HepG2 (cell line): ENCODE data around the gene NES. TPM values are rescaled to one million over a fixed set of nuclear protein-coding genes. Genes with fewer than 3 reads are reported as not detected.
A peak's percentile ranks its signal among the peaks of the same experiment; 100 is the strongest.

ENCODE experiments used
- ARID2 ChIP-seq: sonication (generic); formaldehyde crosslinking; IDR thresholded peaks from 2 replicates; pipeline ENCODE4 v1.8.1; 2022; ENCODE audit warnings: mild to moderate bottlenecking, missing genetic modification reagents, borderline replicate concordance
- CBX1 ChIP-seq: IDR thresholded peaks from one replicate; pipeline ENCODE4 v1.6.1; 2016; ENCODE audit warnings: antibody characterized with exemption, low read depth
- DZIP1 ChIP-seq: sonication (generic); formaldehyde crosslinking; IDR thresholded peaks from 2 replicates; pipeline ENCODE4 v1.5.0; 2020; ENCODE audit warnings: mild to moderate bottlenecking, missing genetic modification reagents
- GATA4 ChIP-seq: sonication (generic); IDR thresholded peaks from 2 replicates; pipeline ENCODE4 v1.6.1; 2016; ENCODE audit warnings: antibody characterized with exemption, low read depth, borderline replicate concordance
- MEIS2 ChIP-seq: sonication (generic); formaldehyde crosslinking; IDR thresholded peaks from 2 replicates; pipeline ENCODE4 v1.9.0; 2021; ENCODE audit warnings: mild to moderate bottlenecking, missing genetic modification reagents
- MTA1 ChIP-seq: sonication (generic); formaldehyde crosslinking; IDR thresholded peaks from 2 replicates; pipeline ENCODE4 v1.4.0; 2020; ENCODE audit warnings: missing genetic modification reagents, mild to moderate bottlenecking, borderline replicate concordance
- NONO ChIP-seq, 2 experiments: fragments of 450-650 bp in 1 of 2; sonication (generic) in 1 of 2; formaldehyde crosslinking in 1 of 2; IDR thresholded peaks in 1 of 2; conservative IDR thresholded peaks in 1 of 2; 2 replicates each; pipeline versions ENCODE4 v1.6.1 to v1.8.0; 2017 to 2022; ENCODE audit warnings: mild to moderate bottlenecking in 1 of 2, missing genetic modification reagents in 1 of 2, moderate library complexity in 1 of 2
- SIX4 ChIP-seq: sonication (generic); formaldehyde crosslinking; IDR thresholded peaks from 2 replicates; pipeline ENCODE4 v1.4.0; 2020; ENCODE audit warnings: missing genetic modification reagents
- UBTF ChIP-seq: sonication (generic); formaldehyde crosslinking; IDR thresholded peaks from 2 replicates; pipeline ENCODE4 v1.4.0; 2020; ENCODE audit warnings: mild to moderate bottlenecking, missing genetic modification reagents
- ZNF138 ChIP-seq: sonication (generic); formaldehyde crosslinking; IDR thresholded peaks from 2 replicates; pipeline ENCODE4 v1.5.0; 2020; ENCODE audit warnings: mild to moderate bottlenecking, low read depth, missing genetic modification reagents
- ZNF343 ChIP-seq: sonication (generic); formaldehyde crosslinking; IDR thresholded peaks from 2 replicates; pipeline ENCODE4 v1.4.0; 2020; ENCODE audit warnings: mild to moderate bottlenecking, missing genetic modification reagents
- ZNF383 ChIP-seq: sonication (generic); formaldehyde crosslinking; IDR thresholded peaks from 2 replicates; pipeline ENCODE4 v1.4.0; 2020; ENCODE audit warnings: missing genetic modification reagents, mild to moderate bottlenecking, borderline replicate concordance
- ZNF891 ChIP-seq: sonication (generic); formaldehyde crosslinking; IDR thresholded peaks from 2 replicates; pipeline ENCODE4 v1.5.0; 2020; ENCODE audit warnings: mild to moderate bottlenecking, missing genetic modification reagents
- polyA plus RNA-seq, 8 experiments: library from polyadenylated mRNA; depleted of rRNA in 3 of 8; stranded (reverse) in 7 of 8; unstranded in 1 of 8; fragments of >200 nt; fragmentation: Illumina TruSeq in 4 of 8; extraction: Trizol in 4 of 8; gene quantifications; 2 replicates each; pipeline versions ENCODE4 v1.2.1 to v1.2.3, GENCODE V29; 2011 to 2016; ENCODE audit warnings: low read depth in 4 of 8, missing spikeins in 1 of 8, mixed read lengths in 1 of 8; ENCODE audit not compliant: insufficient read depth in 1 of 8
- total RNA-seq, 5 experiments: library from RNA; depleted of rRNA; stranded (reverse); fragments of >200 nt; fragmentation: Illumina TruSeq; extraction: Trizol; gene quantifications; 2 replicates each; pipeline ENCODE4 v1.2.3, GENCODE V29; 2016; ENCODE audit warnings: low read depth in 1 of 5
- TF ChIP-seq, protein P1 (sequence below): sonication (generic); formaldehyde crosslinking; IDR thresholded peaks from 2 replicates; pipeline ENCODE4 v1.8.0; 2022; ENCODE audit warnings: mild to moderate bottlenecking, missing genetic modification reagents, moderate library complexity
- TF ChIP-seq, protein P2 (sequence below): sonication (generic); formaldehyde crosslinking; IDR thresholded peaks from 2 replicates; pipeline ENCODE4 v1.4.0; 2020; ENCODE audit warnings: missing genetic modification reagents, mild to moderate bottlenecking, borderline replicate concordance
- TF ChIP-seq, protein P3 (sequence below): sonication (generic); formaldehyde crosslinking; IDR thresholded peaks from 2 replicates; pipeline ENCODE4 v1.8.1; 2023; ENCODE audit warnings: mild to moderate bottlenecking, missing genetic modification reagents, borderline replicate concordance
- TF ChIP-seq, protein P4 (sequence below): sonication (generic); formaldehyde crosslinking; IDR thresholded peaks from 2 replicates; pipeline ENCODE4 v1.5.0; 2020; ENCODE audit warnings: missing genetic modification reagents

The NES gene
- total and polyA plus RNA-seq, 2 of the 13 experiments (the other 11 are each of a cell fraction or from before 2014, with no cell fraction given), result 1.7 to 16.6 TPM

- TF ChIP-seq, protein P1, sequence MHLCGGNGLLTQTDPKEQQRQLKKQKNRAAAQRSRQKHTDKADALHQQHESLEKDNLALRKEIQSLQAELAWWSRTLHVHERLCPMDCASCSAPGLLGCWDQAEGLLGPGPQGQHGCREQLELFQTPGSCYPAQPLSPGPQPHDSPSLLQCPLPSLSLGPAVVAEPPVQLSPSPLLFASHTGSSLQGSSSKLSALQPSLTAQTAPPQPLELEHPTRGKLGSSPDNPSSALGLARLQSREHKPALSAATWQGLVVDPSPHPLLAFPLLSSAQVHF (CRISPR knock-in tag), result no peak
- TF ChIP-seq, protein P2, sequence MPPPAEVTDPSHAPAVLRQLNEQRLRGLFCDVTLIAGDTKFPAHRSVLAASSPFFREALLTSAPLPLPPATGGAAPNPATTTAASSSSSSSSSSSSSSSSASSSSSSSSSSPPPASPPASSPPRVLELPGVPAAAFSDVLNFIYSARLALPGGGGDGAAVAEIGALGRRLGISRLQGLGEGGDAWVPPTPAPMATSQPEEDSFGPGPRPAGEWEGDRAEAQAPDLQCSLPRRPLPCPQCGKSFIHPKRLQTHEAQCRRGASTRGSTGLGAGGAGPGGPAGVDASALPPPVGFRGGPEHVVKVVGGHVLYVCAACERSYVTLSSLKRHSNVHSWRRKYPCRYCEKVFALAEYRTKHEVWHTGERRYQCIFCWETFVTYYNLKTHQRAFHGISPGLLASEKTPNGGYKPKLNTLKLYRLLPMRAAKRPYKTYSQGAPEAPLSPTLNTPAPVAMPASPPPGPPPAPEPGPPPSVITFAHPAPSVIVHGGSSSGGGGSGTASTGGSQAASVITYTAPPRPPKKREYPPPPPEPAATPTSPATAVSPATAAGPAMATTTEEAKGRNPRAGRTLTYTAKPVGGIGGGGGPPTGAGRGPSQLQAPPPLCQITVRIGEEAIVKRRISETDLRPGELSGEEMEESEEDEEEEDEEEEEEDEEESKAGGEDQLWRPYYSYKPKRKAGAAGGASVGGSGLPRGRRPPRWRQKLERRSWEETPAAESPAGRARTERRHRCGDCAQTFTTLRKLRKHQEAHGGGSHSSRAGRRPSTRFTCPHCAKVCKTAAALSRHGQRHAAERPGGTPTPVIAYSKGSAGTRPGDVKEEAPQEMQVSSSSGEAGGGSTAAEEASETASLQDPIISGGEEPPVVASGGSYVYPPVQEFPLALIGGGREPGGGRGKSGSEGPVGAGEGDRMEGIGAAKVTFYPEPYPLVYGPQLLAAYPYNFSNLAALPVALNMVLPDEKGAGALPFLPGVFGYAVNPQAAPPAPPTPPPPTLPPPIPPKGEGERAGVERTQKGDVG (CRISPR knock-in tag), result no peak
- TF ChIP-seq DZIP1, result no peak
- TF ChIP-seq ZNF891 (CRISPR knock-in tag), result no peak
- no peak for TF ChIP-seq MTA1 (CRISPR knock-in tag)
- no peak for TF ChIP-seq GATA4
- 0 out of 2 replicates have a peak, but pooled peaks have one; percentile 48 for TF ChIP-seq UBTF (CRISPR knock-in tag)
- no peak for TF ChIP-seq ZNF138 (CRISPR knock-in tag)
- TF ChIP-seq ARID2 (CRISPR knock-in tag), result no peak
- TF ChIP-seq ZNF383 (CRISPR knock-in tag), result no peak
- no peak for TF ChIP-seq NONO (IDR thresholded peaks at IDR 0.05)
- TF ChIP-seq NONO (CRISPR knock-in tag; conservative IDR thresholded peaks at IDR 0.05), result peak; percentile 23; the same call in 1 of the 2 replicates
- TF ChIP-seq CBX1, result no peak
- TF ChIP-seq SIX4, result no peak
- TF ChIP-seq, protein P3, sequence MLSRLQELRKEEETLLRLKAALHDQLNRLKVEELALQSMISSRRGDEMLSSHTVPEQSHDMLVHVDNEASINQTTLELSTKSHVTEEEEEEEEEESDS, result no peak
- TF ChIP-seq, protein P4, sequence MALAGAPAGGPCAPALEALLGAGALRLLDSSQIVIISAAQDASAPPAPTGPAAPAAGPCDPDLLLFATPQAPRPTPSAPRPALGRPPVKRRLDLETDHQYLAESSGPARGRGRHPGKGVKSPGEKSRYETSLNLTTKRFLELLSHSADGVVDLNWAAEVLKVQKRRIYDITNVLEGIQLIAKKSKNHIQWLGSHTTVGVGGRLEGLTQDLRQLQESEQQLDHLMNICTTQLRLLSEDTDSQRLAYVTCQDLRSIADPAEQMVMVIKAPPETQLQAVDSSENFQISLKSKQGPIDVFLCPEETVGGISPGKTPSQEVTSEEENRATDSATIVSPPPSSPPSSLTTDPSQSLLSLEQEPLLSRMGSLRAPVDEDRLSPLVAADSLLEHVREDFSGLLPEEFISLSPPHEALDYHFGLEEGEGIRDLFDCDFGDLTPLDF (CRISPR knock-in tag), result no peak
- TF ChIP-seq MEIS2 (CRISPR knock-in tag), result no peak
- peak; percentile 26; the same call in 1 of the 2 replicates for TF ChIP-seq ZNF343
Observed at GRCh38 chr1:156689035-156689952, 12.1 kb upstream of the NES start (continued).
